ENCODE data around the gene TAS2R60. TPM values are rescaled to one million over a fixed set of nuclear protein-coding genes. Genes with fewer than 3 reads are reported as not detected.

Gene TAS2R60
- total RNA-seq, 1 experiment from 2014 or later: not detected

- Mint-ChIP-seq H3K9me3 (no peaks in the 10 kb centered on the region), H3K36me3 (ENCODE audit: insufficient read depth in 1 of 3, low read depth in 3 of 3) (no peaks in the 10 kb centered on the region; a peak in 1 of 7 replicates), H3K4me3 (no peak overlapping the region), H3K27ac (no peak overlapping the region), H3K27me3 (ENCODE audit: low read depth) (no peaks in the 10 kb centered on the region; the same call in none of the 2 replicates), H3K4me1 (peaks cover 21% of the 10 kb centered on the region in 2 experiments)
- no peak overlapping the region for H3K18ac ChIP-seq (ENCODE audit: insufficient read length, low read depth, low read length)
- H2BK20ac ChIP-seq (ENCODE audit: low read depth, low read length, poor library complexity, severe bottlenecking): no peak overlapping the region
- H2BK120ac ChIP-seq (ENCODE audit: low read depth, low read length, poor library complexity, severe bottlenecking): no peak overlapping the region
- no peak overlapping the region for H3K23ac ChIP-seq (ENCODE audit: insufficient read length, low read depth, low read length)
- no peak overlapping the region for H3K56ac ChIP-seq (ENCODE audit: insufficient read length, low read depth, low read length)
- no peak overlapping the region for H2AFZ ChIP-seq (ENCODE audit: low read length)
- no peak overlapping the region for H2BK15ac ChIP-seq (ENCODE audit: low read depth, low read length)
- H3K4me1 ChIP-seq (ENCODE audit: insufficient read depth, low read length): peaks cover 7% of the 10 kb centered on the region; the same call in 1 of the 2 replicates
- H4K20me1 ChIP-seq (ENCODE audit: control insufficient read depth, insufficient read depth, insufficient read length): no peaks in the 10 kb centered on the region
- no peak overlapping the region for H4K5ac ChIP-seq (ENCODE audit: insufficient read length, low read depth, low read length)
- H4K91ac ChIP-seq (ENCODE audit: insufficient read length, low read depth, low read length): no peak overlapping the region
- H3K4ac ChIP-seq (ENCODE audit: low read depth, low read length): no peak overlapping the region
- no peak overlapping the region for H4K8ac ChIP-seq (replicated peaks; ENCODE audit: insufficient read length, low read depth, low read length)
- H3K9ac ChIP-seq (ENCODE audit: extremely low read depth, insufficient read length, low read length): no peak overlapping the region
- no peak overlapping the region for H2AK5ac ChIP-seq (ENCODE audit: insufficient read length, low read length)
- no peak overlapping the region for H2BK12ac ChIP-seq (ENCODE audit: insufficient read length, low read depth, low read length)
- no peaks in the 10 kb centered on the region for H3K23me2 ChIP-seq (ENCODE audit: insufficient read length, low read depth, low read length, poor library complexity, severe bottlenecking)
- DNase-seq: no peak
- H3K4me2 ChIP-seq (ENCODE audit: insufficient read depth, insufficient read length, low read length): no peak overlapping the region
- no peak overlapping the region for H3T11ph ChIP-seq (ENCODE audit: low read length)
- no peaks in the 10 kb centered on the region for H3K79me1 ChIP-seq (ENCODE audit: insufficient read depth, low read depth, low read length, poor library complexity, severe bottlenecking)
- H3K79me2 ChIP-seq (ENCODE audit: insufficient read depth, low read length): no peaks in the 10 kb centered on the region
- no peaks in the 10 kb centered on the region for H3K27me3 ChIP-seq (ENCODE audit: insufficient read depth, low read length)
- no peak overlapping the region for H3K27ac ChIP-seq (ENCODE audit: insufficient read length, low read depth, low read length)
- no peaks in the 10 kb centered on the region for H3K9me3 ChIP-seq (ENCODE audit: control insufficient read depth, low read depth, low read length)
- TF ChIP-seq CTCF (conservative IDR thresholded peaks at IDR 0.05): no peak
- no peak overlapping the region for H3K14ac ChIP-seq (ENCODE audit: insufficient read depth, low read length)
- WGBS (ENCODE audit: extremely low coverage, insufficient read length, low lambda C conversion rate): no CpG with 5 or more reads among the region's 2 CpGs
- H2BK5ac ChIP-seq (ENCODE audit: insufficient read length, low read length): no peak overlapping the region
These were observed 3.4 kb upstream of the TAS2R60 start for GRCh38 chr7:143439866-143440265.
